Activated CD4-positive, alpha-beta T cell treated with anti-CD3 and anti-CD28 coated beads for 1 hour (primary cell): ENCODE data around the gene TSHR.
"Not testable (repeated sequence)": the region's sequence is repeated elsewhere in the genome, so short reads cannot be mapped to it uniquely, and the experiment has no call there.

Experiments used
- DNase-seq: peaks from one replicate; pipeline ENCODE4 v3.0.0-alpha.2; 2020

Gene TSHR

DNA sequence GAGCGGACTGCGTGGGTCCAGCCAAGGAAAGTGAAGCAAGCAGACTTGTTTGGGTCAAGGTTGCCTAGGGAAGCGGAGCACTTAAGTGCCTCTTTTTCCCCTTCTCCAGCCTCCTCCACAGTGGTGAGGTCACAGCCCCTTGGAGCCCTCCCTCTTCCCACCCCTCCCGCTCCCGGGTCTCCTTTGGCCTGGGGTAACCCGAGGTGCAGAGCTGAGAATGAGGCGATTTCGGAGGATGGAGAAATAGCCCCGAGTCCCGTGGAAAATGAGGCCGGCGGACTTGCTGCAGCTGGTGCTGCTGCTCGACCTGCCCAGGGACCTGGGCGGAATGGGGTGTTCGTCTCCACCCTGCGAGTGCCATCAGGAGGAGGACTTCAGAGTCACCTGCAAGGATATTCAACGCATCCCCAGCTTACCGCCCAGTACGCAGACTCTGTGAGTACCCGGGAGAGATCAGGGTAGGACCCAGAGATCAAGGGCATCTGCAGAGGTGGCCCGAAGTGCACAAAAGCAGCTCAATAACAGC lies at the start of gene TSHR:
Gene TSHR, plus strand, starts transcription at position 206 of the 526 bp plus-strand sequence. Its CDS starts 60 bp downstream, at position 266.
- DNase-seq, result no peak

DNA sequence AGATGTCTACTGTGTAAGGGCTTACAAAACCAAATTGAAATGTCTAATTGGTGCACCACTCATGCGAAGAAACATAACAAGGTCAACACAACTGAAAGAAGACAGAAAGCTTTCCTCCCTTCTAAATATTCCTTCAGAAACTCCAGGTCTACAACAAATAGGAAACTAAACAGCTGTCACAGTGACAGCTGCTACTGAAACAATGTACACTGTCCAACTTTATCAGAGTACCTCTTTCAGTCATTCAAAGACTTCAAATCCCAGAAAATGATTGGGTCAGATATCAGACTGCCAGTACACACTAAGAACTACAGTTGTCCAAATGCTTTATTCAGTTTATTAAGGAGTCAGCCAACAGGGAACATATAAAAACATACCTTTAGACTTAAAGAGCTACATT lies 49.1 kb upstream of the TSHR start:
- no peak for DNase-seq

DNA sequence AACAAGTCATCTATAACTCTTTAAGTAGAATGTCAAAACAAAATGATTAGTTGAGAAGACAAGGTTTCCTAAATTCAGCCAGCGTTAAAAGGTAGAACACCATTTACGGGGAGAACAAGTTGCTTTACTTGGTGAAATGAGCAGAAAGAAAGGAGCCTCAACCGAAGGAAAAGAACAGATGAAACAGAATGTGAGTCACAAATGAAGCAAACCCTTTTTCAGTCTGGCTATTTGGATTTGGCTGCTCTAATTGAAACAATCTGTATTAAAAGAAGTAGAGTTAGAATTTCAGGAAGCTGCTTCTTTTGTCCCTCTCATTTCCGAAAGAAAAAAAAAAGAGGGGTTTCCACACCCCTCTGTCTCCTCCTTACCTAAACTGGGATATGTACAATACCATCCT lies 48.5 kb upstream of the TSHR start:
- DNase-seq, result no peak

DNA sequence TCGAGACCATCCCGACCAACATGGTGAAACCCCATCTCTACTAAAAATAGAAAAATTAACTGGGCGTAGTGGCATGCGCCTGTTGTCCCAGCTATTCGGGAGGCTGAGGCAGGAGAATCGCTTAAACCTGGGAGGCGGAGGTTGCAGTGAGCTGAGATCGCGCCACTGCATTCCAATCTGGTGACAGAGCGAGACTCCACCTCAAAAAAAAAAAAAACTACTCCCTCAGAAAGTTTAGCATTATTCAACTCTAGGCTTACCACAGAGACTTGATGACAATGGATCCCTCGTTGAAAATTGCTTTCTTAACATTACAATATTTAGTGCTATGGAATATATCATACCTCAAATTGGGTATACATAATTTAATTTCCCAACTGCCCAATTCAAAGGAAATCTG lies 43.4 kb upstream of the TSHR start:
- not testable (repeated sequence) for DNase-seq

- DNase-seq, result no peak
These were observed 35.8 kb upstream of the TSHR start for GRCh38 chr14:80919622-80920021.

GRCh38 chr14:80923368-80923767 lies 32.1 kb upstream of the TSHR start:
- no peak for DNase-seq

- no peak for DNase-seq
These were observed 30.9 kb upstream of the TSHR start for GRCh38 chr14:80924365-80925103.

- DNase-seq, result no peak
These were observed 28.9 kb upstream of the TSHR start for GRCh38 chr14:80926397-80927082.

DNA sequence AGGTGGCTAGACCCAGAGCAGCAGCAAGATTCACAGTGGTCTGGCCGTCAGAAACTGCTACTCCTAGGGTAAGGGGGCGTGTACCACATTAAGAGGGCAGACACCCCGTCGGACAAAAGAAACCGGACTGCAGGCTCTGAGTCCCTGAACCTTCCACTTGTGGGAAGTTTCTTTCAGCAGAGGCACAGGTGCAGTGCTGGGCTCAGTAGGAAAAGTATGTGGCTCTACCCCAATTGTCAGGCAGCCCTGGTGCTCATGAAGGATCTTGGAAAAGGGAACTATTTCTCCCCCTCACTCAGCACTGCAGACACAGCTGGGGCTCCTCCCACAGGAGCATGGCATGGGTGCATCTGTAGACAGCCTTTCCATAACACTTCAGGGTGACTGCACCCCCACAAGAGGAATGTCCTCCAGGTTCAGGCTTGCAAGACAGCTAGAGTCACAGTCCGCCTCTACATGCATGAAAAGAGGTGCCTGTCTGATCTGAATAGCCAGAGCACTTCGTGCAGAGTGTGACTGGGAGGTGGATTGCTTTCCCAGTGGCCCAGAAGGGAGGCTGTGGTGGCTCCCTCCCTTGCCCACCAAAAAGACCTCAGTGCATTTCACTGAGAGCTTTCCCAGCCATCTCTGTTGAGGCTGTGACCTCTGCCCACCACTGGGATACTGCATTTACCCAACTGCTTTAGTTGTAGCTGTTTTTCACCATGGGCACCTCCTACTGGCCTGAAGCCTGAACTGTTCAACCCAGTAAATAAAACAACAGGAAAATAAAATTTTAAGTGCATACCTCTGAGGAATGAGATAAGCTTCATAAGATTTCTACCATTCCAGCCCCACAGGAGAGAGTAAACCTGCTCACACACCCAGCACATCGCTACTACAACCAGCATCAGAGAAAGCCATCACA lies 28.1 kb upstream of the TSHR start:
- DNase-seq, result no peak

DNA sequence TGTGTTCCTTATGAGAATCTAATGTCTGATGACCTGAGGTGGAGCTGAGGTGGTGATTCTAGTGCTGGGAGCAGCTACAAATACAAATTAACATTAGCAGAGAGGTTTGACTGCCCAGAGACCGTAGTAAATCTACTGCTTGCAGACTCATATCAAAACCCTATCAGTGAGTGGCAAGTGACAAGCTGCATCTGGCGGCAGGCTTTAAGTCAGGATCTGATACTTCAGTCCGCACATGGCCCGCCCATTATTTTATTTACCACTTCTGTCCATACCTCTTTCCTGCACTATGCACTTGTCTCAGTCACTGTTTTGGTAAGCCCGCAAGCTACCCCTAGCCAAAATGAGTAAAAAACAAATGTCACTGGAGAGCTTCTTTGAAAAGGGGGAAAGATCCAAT lies 25.3 kb upstream of the TSHR start:
- no peak for DNase-seq

DNA sequence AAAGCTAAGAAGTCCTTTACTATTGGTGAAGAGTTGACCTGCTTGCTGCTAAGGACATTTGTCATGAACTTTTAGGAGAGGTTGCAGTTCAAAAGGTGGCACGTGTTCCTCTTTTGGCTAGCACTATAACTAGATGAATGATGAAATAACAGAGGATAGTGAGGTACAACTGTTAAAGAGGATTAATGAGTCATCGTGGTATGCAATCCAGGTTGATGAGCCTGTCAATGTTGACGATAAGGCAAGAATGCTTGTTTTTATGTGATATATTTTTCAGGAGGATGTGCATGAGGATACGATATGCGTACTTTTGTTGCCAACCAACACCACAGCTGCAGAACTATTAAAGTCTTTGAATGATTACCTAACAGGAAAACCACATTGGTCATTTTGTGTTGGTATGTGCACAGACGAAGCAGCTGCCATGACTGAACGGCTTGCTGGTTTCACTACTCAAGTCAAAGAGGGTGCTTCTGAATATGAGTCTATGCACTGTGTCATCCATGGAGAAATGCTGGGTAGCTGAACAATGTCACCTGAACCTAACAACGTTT lies 24.5 kb upstream of the TSHR start:
- DNase-seq, result no peak

GRCh38 chr14:80933282-80933681 lies 22.1 kb upstream of the TSHR start:
- no peak for DNase-seq

- DNase-seq, result no peak
These were observed 21.7 kb upstream of the TSHR start for GRCh38 chr14:80933686-80934085.

DNA sequence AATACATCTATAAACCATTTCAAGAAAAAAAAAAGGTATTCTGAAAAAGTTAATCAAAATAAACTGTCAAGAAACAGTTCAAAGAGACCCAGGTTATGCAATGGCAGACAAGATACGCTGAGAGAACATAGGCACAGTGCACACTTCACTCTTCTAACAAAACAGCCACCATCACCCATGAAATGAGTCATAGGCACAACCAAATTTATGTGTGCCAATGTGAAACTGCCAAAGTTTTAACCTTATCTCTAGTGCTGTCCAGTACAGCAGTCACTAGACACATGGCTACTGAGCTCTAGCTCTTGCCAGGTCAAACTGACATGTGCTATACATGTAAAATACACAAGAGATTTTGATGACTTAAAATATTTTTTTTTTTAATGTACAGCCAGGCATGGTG lies 15.3 kb upstream of the TSHR start:
- no peak for DNase-seq

DNA sequence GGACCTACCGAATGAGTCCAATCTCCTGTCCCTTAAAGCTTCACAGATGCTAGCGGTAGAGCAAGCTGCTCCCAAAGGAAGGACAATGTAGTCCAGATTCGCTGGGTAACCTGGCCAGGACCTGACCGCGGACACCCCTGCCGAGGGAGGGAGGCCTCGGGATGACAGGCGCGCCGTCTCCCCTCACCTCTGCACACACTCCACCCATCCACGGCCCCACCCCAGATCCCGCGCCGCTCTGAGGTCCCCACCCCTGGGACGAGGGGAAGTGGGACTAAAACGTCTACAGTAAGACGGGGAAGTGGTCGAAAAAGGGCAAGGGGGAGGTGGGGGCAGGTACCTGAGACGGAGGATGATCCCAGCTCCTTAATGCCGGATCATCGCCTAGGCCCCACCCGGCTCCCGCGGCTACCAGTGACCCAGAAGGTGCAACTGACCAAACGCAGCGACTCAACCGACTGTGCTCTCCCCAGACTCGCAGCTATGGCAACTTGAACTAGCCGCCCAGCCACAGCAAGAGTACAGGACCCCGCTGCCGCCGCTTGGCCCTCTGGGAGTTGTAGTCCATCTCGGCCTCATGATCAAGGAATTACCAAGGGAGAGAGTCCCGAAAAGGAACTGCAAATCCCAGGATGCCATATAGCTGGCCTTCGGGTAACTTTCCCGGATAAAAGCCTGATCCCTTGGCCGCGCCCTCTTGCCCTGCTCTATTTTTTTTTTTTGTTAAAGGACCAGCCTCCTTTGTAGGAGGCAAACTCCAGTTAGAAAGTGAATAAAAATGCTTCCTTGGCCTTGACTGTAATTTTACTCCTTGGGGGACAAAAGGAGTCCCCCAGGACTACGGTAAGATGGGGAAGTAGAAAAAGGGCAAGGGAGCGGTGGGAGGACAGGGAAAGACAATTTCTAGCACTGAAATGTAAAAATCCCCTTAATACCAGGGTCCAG lies 13.9 kb upstream of the TSHR start, which contains the start of gene CEP128:
Gene CEP128, minus strand, starts transcription at position 498 of the 945 bp plus-strand sequence.
- DNase-seq, result peak; percentile 66

- no peak for DNase-seq
These were observed 13.2 kb upstream of the TSHR start for GRCh38 chr14:80942191-80942600.

GRCh38 chr14:80944861-80945617 lies 10.4 kb upstream of the TSHR start:
- DNase-seq, result no peak

GRCh38 chr14:80946187-80946586 lies 9.2 kb upstream of the TSHR start:
- DNase-seq, result no peak

GRCh38 chr14:80946797-80947196 lies 8.6 kb upstream of the TSHR start:
- DNase-seq, result no peak

DNA sequence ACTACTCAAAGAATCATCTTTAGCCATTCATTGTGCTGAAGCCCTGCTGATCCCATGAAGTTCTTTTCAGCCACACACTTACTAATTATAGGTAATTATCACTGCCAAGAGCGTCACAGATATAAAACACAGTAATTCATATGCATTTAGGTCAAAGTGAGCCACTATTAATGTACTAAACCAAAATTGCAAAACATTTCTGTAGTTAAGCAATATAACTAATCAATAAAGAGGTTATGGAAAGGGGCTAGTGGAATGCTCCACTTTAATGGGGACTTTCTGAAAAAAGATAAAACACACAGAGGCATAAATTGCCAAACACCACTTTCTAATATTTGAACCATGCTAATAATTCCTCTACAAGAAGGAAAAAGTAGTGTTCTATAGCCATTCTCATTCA lies 7.1 kb upstream of the TSHR start:
- DNase-seq, result no peak

DNA sequence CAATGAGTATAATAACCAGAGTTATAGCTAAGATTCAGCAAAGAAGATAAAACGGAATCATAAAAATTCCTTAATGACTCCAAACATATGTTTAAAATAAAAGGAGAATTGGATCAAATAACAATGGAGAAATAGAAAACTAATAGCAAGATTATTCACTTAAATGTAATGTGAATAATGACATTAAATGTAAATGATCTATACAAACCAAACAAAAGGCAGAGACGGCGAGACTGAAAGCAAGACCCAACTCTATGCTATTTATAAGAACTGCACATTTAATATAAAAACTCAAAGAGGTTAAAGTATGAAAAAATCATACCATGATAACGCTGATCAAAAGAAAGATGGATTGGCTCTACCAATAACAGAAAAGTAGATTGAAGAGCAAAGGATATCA lies 3.9 kb upstream of the TSHR start:
- no peak for DNase-seq
